Medulla oblongata (tissue), 1 donor: Measurements from ENCODE around the gene SIRPD.
A peak's percentile ranks its signal among the peaks of the same experiment; 100 is the strongest.
"Not testable (repeated sequence)": the region's sequence is repeated elsewhere in the genome, so short reads cannot be mapped to it uniquely, and the experiment has no call there.

Experiments used
- DNase-seq: peaks from one replicate; pipeline ENCODE4 v3.0.0-alpha.2; 2015; ENCODE audit errors: extremely low spot score

SIRPD gene

GRCh38 chr20:1537731-1538058 is 19.8 kb downstream of the SIRPD start:
- DNase-seq: peak; percentile 80

GRCh38 chr20:1536893-1537730 is 20.4 kb downstream of the SIRPD start:
- DNase-seq: no peak

- DNase-seq: peak; percentile 79
These were observed 21.9 kb downstream of the SIRPD start for GRCh38 chr20:1535420-1536175.

- no peak for DNase-seq
These were observed 23.0 kb downstream of the SIRPD start for GRCh38 chr20:1534526-1534925.

DNA sequence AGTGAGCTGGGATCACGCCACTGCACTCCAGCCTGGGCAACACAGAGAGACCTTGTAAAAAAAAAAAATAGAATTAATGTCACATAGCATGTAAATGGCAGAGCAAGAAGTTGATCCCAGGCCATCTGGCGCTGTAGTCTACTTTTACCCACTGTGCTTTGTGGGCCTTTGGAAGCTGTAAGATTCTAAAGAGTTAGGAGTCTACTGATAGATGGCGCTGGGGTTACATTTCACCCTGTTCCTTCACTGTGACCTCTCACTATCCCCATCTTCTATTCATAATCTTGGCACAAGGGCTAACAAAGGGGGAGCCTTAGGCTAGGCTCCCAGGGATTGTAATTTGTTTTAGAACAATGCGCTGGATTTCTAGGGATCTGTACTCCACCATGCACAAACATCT is 24.4 kb downstream of the SIRPD start:
- peak; percentile 41 for DNase-seq

- no peak for DNase-seq
These were observed 28.7 kb downstream of the SIRPD start for GRCh38 chr20:1528811-1529210.

GRCh38 chr20:1527923-1528322 is 29.6 kb downstream of the SIRPD start:
- DNase-seq: no peak

DNA sequence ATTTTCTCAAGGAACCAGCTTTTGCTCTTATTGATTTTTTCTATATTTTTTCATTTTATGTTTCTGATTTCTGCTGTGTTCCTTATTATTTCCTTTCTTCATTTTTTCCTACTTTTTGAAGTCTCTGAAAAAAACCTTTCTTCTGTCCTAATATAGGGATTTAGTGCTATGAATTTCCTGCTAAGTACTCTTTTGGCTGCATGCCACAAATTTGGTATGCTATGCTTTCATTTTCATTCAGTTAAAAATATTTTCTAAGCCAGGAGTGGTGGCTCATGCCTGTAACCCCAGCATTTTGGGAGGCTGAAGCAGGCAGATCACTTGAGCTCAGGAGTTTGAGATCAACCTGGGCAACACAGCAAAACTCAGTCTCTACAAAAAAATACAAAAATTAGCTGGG is 30.6 kb downstream of the SIRPD start:
- no peak for DNase-seq

DNA sequence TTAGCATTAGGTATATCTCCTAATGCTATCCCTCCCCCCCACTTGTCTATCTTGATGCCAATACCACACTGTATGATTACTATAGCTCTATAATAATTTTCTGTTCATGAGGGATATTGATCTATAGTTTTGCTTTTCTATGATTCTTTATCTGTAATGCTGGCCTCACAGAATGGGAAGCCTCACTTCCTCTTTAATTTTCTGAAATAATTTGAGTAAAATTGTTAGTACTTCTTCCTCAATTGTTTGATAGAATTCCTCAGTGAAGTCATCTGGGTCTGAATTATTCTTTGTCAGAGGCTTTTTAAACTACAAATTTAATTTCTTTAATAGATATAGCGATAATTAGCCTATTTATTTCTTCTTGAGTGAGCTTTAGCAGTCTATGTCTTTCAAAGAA is 31.2 kb downstream of the SIRPD start:
- no peak for DNase-seq

- no peak for DNase-seq
These were observed 33.5 kb downstream of the SIRPD start for GRCh38 chr20:1524004-1524403.

- no peak for DNase-seq
These were observed 40.5 kb downstream of the SIRPD start for GRCh38 chr20:1517010-1517409.

DNA sequence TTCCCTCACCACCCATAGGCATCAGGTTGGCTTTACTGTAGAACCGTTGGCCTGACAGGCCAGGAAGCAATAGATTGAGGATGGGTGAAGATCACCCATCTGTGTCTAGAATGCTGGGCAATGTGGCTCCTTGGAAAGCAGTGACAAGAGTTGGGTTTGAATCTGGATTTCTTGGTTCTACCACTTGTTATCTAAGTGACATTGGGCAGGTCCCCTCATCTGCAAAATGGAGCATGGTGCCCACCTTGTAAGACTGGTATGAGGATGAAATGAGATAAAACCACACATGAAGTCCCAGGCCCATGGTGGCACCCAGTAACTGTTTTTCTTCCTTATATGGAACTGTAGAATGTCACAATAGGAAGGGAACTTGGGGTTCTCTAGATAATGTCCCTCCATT is 43.7 kb downstream of the SIRPD start:
- no peak for DNase-seq

GRCh38 chr20:1509237-1509636 is 48.3 kb downstream of the SIRPD start:
- DNase-seq: peak; percentile 59

DNA sequence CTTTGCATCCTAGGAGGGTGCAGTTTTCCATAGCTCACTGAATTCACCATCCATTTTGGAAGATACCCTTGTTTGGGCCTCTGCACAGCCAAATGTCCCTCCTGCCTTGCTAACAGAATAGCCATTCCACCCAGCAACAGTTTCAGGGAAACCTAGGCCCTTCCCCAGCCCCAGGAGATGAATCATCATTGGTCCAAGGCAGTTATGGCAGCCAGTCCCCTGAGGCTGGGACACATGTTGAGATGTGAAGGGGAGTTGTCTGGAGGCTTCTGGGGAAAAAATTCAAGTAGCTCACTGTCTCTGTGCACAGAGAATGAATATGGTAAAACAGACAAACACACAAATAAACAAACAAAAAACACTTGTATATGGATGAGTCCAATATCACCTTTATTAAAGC is 48.9 kb downstream of the SIRPD start:
- DNase-seq: no peak

DNA sequence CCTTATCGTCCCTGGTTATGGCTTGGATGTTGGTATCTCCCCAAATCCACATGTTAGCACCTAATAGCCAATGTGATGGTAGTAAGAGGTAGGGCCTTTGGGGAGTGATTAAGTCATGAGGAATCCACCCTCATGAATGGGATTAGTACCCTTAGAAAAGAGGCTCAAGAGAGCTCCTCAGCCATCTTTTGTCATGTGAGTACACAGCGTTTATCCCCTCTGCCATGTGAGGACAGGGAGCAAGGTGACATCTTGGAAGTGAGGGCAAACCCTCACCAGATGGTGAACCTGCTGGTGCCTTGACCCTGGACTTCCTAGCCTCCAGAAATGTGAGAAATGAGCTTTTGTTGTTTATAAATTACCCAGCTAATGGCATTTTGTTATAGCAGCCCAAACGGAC is 50.2 kb downstream of the SIRPD start:
- no peak for DNase-seq

DNA sequence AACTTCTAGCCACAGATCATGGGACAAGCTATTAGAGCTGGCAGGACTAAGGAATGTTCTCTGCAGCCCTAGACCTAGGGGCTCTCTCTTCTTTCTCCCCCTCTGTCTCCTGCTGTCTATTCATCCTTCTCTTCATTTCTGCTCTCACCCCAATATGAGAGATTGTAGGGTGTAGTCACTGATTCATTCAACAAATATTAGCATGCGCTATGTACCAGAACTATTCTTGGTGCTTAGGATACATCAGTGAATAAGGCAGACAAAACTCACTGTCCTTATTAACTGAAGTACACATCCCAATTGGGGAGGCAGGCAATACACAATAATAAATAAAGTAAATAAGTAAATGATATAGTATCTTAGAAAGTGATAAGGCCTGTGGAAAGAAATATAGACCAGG is 51.6 kb downstream of the SIRPD start:
- no peak for DNase-seq

GRCh38 chr20:1505361-1505760 is 52.1 kb downstream of the SIRPD start:
- no peak for DNase-seq

DNA sequence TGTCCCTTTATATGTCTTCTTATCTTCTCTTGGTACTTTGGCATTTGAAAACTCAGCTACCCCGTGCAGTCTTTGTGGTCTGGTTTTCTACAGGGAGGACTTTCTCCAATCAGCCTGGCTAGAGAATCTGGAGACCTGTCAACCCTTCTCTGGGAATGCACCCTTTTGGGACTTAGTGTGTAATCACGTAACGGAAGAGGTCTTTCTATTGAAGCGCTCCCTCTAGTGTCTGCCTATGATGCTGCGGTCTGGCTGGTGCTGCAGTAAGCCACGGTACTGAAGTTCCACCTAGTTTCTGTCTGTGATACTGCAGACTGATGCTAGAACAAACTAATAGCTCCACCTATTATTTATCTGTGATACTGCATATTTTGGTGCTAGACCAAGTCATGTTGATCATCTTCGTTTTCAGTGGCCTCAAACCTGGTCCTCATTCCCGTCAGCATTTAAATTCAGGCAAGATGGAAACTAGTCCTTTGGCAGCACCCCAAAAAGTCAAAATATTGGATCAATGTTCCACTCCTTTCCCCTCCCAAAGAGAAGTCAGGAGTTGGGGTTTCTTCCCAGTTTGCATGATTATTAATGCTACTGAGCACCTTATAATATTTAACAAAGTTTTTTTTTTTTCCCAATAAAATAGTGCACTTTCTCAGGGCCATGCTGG is 53.8 kb downstream of the SIRPD start:
- peak; percentile 87 for DNase-seq

DNA sequence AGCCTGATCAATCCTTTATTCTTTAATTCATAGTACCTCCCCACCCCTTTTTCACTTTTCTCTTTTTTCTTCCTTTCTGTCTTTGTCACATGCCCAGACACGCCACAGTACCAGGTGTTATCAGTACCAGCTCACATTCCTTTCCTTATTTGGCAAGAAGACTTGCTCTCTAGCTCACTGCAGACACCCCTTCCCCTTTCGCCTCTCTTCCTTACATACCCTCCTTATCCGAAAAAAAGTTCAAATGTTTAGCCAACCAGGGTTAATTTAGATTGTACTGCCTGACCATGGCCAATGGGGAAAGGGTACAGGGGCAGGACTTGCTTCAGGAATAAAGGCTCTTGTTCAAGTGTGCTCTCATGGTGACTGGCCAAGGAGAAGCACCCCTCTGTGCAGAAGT is 57.0 kb downstream of the SIRPD start:
- DNase-seq: no peak

GRCh38 chr20:1499528-1500420 is 57.7 kb downstream of the SIRPD start:
- no peak for DNase-seq

DNA sequence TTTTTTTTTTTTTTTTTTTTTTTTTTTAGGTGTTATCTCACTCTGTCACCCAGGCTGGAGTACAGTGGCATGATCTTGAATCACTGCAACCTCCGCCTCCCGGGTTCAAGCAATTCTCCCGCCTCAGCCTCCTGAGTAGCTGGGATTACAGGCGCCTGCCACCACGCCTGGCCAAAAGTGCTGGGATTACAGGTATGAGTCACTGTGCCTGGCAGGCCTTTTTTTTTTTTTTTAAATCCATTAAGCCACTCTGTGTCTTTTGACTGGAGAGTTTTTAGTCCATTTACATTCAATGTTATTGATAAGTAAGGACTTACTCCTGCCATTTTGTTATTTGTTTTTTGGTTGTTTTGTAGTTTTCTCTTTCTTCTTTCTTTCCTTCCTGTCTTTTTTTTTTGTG is 60.1 kb downstream of the SIRPD start:
- DNase-seq: not testable (repeated sequence)

DNA sequence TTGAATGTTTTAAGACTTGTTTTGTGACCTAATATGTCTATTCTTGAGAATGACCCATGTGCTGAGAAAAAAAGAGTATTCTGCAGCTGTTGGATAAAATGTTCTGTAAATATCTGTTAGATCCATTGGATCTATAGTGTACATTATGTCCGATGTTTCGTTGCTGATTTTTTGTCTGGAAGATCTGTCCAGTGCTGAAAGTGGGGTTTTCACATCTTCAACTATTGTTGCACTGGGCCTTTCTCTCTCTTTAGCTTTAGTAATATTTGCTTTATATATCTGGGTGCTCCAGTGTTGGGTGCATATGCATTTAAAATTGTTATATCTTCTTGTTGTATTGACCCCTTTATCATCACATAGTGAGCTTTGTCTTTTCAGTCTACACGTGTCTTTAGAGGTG is 60.6 kb downstream of the SIRPD start:
- no peak for DNase-seq
